HG02642 (cell line): ENCODE results near the gene PHF3.
"Not testable (repeated sequence)": the region's sequence is repeated elsewhere in the genome, so short reads cannot be mapped to it uniquely, and the experiment has no call there.

Experiments
- ATAC-seq: cut with Tn5 transposase; IDR thresholded peaks from one replicate; pipeline ENCODE4 v1.9.1; 2021; ENCODE audit warnings: mild to moderate bottlenecking; ENCODE audit not compliant: unreplicated experiment, poor library complexity

PHF3 gene

DNA sequence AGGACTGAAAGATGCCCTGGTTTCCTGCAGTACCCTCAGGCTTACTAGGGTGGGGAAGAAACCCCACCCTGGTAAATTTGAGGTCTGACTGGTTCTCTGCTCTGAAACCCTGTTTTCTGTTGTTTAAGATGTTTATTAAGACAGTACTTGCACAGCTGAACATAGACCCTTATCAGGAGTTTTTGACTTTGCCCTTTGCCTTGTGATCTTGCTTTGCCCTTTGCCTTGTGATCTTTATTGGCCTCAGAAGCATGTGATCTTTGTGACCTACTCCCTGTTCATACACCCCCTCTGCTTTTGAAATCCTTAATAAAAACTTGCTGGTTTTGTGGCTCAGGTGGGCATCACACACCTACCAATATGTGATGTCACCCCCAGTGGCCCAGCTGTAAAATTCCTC, 121.7 kb downstream of the PHF3 start:
- not testable (repeated sequence) for ATAC-seq

DNA sequence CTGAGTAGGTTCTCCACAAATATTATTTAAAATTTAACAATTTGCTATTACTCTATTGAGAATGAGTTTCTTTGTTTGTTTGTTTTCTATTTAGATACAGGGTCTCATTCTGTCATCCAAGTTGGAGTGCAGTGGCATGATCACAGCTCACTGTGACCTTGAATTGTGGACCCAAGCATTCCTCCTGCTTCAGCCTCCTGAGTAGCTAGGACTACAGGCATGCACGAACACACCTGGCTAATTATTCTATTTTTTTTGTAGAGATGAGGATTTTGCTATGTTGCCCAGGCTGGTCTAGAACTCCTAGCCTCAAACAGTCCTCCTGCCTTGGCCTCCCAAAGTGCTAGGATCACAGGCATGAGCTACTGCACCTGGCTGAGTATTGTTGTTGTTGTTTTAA, 122.2 kb downstream of the PHF3 start:
- ATAC-seq = no peak

DNA sequence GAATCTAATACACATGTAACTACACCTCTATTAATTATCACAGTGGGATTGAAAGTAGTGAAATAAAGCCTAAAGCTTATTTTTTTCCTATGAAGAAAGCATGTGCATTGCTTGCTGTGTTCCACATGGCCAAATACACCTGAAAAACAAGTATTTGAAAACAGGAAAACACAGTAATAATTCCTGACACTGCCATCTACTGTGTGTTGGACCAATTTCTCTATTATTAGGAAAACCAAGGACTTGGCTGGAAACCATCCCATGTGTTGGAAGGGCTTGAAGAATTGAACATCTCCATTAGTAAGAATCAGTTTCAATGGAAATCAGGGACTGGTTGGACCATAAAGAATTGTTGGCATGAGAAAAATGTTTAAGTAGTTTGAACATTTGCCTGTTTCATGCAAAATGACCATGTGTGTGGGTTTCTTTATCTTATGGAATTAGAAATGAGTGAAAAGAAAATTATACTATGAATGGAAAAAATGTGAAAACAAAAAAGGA, 124.1 kb downstream of the PHF3 start:
- no peak for ATAC-seq

DNA sequence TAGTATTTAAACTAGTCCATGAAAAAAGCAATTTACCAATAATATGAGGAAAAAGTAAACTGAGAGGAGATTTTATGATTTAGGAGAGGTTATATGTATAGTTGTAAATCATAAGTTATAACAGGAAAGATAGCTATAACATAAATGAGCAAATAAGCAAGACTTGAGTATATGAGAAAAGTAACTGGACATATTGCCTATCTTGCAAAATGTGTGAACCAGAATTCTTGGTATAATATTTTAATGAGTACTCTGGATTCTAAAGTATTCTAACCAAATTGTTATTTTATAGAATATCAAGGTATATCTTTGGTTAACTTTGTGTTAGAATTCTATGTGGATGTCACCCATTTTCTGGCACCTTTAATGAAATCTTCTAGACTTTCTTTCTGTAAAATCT, 124.6 kb downstream of the PHF3 start:
- no peak for ATAC-seq

DNA sequence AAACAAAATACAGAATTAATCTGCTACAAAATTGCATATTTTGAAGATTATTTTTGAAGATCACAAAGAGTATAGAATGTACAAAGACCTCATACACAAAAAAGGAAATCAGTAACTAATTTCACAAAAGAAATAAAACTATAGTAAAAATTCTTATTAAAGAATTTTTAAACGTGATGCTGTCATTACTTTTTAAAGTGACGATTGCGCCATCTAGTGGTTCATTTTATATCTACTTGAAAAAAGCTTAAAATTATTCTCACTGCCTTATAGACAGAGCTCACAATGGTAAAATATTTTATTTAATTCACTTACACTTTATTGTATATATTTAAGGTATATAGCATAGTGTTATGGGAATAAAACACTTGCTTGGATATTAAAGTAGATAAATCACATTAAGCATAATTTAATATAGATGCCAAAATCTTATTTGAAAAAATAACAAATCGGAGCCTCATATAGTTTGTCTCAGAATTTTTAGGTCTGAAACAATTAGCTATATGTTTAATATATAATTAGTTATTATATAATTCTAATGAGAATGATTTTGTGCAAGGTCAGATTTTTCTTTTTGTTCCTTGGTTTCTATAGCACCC, 128.8 kb downstream of the PHF3 start:
- ATAC-seq = no peak
